CD4-positive, alpha-beta T cell treated with Interleukin-2 at 100 ng/mL for 4 hours (primary cell): ENCODE measurements around the gene CCDC78.
A peak's percentile ranks its signal among the peaks of the same experiment; 100 is the strongest.
"Not testable (repeated sequence)": the region's sequence is repeated elsewhere in the genome, so short reads cannot be mapped to it uniquely, and the experiment has no call there.

Source experiments
- DNase-seq: peaks from one replicate; pipeline ENCODE4 v3.0.0-alpha.2; 2020; ENCODE audit warnings: low spot score

Gene CCDC78

DNA sequence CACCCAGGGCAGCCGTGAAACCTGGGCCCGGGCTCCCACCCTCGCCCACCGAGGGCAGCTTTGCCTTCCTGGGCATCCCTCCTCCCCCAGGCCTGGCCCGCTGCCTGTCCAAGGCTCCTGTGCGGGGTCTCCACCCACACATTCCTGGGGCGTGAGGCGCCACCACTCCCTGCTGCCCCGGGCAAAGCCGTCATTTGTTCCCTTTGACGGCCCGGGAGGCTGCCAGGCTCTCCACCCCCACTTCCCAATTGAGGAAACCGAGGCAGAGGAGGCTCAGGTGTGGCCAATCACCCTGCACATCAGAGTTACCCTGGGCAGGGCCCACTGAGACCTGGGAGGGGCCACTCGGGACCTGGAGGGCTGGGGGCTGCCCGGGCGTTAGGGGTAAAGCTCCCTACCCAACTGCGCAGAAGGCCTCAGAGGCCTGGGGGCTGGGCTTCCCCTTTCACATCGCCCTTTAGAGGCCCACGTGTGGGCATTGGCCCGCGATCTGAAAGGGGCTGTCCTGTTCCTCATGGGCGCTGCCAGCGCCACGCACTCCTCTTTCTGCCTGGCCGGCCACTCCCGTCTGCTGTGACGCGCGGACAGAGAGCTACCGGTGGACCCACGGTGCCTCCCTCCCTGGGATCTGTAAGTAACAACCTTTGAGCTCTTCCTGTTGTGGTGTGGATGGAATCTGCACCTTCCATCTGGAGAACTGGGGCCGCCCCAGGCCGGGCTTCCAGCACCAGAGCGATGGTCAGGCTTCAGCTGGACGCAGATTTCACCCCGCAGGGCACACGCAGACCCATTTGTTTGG, 34.5 kb upstream of the CCDC78 start, which contains the start of gene MSLN:
TSS of gene MSLN (plus strand) at position 190 of the 799 bp plus-strand sequence. CDS start 1,947 bp downstream, outside the sequence.
- no peak for DNase-seq

GRCh38 chr16:760065-760464, 33.8 kb upstream of the CCDC78 start:
- DNase-seq: no peak

DNA sequence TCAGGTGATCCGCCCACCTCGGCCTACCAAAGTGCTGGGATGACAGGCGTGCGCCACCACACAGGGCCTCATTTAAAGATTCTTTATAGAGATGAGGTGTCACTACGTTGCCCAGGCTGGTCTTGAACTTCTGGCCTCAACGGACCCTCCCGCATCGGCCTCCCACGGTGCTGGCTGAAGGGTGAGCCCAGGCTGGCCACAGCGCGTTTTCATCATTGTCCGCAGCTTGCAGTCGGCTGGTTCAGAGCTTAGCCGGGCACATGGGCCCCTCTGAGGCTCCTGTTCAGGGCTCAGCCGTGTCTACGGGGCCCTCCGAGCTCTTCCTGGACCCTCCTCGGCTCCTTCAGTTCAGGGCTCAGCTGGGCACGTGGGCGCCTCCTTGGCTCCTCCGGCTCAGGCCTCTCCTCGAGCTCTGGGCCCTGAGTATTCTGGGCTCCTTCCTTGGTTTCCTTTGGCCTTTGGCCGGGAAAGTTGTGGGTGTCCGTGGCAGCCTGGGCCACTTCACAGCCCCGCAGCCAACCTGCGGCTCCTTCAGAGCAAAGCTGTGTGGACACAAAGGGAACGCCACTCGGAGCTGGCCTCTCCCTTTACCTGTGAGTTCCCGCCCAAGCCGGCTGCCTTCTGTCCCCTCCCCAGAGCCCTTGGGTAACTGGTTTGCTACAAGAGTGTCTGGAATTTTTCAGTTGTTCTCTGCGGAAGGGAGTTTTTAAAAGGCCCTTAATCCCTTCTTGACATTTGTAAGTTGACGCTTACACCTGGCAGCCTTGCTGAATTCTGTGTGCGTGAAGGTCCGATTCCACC, 33.1 kb upstream of the CCDC78 start:
- no peak for DNase-seq

GRCh38 chr16:756428-756827, 30.2 kb upstream of the CCDC78 start:
- no peak for DNase-seq

DNA sequence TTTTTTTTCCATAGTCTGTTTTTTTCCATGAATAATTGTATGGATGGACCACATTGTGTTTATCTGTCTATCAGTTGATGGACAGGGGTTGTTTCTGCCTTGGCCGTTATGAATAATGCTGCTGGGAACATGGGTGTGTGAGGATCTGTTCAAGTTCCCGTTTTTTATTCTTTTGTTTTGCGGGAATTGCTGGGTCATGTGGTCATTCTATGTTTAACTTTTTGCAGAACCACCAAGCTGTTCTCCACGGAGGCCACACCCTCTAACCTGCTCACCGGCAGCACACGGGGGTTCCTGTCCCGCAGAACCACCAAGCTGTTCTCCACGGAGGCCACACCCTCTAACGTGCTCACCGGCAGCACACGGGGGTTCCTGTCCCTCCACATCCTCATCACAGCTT, 28.4 kb upstream of the CCDC78 start:
- DNase-seq: no peak

DNA sequence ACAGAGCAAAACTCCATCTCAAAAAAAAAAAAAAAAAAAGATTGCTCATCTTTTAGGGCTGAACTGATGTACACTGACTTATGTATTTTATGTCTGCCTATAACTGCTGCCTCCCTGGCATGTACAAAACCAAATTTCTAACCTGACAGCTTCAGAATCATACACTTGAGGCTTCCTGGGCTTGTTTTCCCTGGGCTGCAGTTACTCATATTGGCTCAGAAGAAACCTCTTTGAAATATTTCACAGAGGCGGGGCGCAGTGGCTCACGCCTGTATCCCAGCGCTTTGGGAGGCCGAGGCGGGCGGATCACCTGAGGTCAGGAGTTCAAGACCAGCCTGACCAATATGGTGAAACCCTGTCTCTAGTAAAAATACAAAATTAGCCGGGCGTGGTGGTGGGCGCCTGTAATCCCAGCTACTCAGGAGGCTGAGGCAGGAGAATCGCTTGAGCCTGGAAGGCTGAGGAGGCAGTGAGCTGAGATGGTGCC, 27.9 kb upstream of the CCDC78 start:
- not testable (repeated sequence) for DNase-seq

GRCh38 chr16:752007-752312, 25.7 kb upstream of the CCDC78 start:
- no peak for DNase-seq

- no peak for DNase-seq
Observed at GRCh38 chr16:751152-752006, 25.1 kb upstream of the CCDC78 start.

DNA sequence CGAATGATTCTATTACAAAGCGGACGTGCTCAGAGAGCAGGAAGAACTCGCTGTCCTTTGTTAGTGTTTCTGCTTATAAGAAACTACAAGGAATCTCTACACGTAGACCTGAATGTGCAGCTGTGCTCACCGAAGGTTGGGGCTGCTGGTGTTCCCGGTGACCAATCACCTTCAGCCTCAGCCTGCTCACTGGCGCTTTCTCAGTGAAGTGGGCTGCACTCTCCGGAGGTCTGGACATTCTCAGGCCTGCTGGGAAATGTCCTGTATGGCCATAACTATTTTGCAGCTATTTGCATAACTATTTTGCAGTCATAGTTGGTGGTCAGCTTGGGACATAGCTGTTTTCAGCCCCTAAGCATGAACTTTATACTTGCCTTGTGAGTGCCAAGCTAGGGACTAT, 24.2 kb upstream of the CCDC78 start:
- no peak for DNase-seq

DNA sequence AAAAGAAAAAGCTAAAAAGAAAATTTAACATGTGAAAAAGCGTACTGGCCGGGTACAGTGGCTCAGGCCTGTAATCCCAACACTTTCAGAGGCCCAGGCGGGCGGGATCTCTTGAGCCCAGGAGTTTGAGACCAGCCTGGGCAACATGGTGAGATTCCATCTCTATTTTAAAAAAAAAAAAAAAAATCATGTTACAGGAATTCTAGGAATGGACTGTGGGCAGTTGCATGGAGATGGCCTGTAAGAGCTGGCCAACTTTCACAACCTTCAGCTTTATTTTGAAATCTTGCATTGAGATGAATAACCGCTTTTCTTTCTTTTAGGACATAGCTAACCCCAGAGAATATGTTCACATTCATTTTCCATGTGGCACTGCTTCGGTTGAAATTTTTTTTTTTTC, 22.8 kb upstream of the CCDC78 start:
- DNase-seq: no peak

DNA sequence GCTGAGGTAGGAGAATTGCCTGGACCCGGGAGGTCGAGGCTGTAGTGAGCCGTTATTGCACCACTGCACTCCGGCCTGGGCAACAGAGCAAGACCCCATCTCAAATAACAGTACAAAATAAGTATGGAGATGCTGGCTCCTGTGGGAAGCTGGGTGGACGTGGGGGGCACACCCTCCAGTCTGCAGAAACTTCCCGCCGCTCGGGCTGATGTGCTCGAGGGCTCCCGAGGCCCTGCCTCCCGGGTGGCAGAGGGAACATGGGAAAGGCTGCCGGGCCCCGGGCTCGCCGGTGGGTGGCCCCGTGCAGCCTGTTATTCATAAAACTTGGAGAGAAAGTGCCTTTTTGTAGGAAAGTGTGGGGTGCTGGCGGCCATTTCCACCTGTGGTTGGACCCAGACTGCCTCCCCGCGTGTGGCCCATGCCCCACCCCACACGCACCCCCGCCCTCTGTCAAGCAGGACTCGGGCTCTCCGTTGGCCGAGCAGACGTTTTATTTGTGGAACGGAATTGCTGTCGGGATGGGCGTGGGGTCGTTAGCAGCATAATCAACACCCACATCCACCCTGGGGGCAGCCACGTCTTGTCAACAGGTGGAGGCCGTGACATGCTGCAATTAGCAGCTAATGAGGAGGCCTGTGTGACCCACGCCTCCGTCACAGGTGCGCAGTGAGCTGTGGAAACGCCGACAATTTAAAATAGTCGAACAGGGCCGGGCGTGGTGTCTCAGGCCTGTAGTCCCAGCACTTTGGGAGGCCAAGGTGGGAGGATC, 21.9 kb upstream of the CCDC78 start:
- no peak for DNase-seq

DNA sequence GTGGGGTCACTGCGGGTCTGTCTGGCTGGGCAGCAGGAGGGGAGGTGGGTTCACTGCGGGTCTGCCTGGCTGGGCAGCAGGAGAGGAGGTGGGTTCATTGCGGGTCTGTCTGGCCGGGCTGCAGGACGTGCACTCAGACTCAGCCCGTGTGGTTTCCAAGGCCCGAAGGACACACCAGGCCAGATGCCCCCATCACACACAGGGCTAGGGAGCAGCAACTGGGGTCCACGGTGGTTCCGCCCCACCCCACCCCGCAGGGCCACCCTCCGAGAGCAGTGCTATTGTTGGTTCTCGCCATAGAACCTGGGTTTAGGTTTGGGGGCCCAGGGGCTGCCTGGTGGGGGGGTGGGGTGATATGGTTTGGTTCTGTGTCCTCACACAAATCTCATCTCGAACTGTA, 20.4 kb upstream of the CCDC78 start:
- DNase-seq: no peak

GRCh38 chr16:745739-746138, 19.5 kb upstream of the CCDC78 start:
- DNase-seq: no peak

GRCh38 chr16:743794-744500, 17.7 kb upstream of the CCDC78 start:
- DNase-seq: no peak

- DNase-seq: not testable (repeated sequence)
Observed at GRCh38 chr16:742894-743293, 16.7 kb upstream of the CCDC78 start.

- DNase-seq: no peak
Observed at GRCh38 chr16:741986-742629, 15.9 kb upstream of the CCDC78 start.

- DNase-seq: peak; percentile 92
Observed at GRCh38 chr16:740764-741505, 14.7 kb upstream of the CCDC78 start, which contains the start of gene CIAO3. TSS of gene CIAO3 (minus strand) at chr16:740997. CDS start at chr16:740985, 12 bp downstream.

DNA sequence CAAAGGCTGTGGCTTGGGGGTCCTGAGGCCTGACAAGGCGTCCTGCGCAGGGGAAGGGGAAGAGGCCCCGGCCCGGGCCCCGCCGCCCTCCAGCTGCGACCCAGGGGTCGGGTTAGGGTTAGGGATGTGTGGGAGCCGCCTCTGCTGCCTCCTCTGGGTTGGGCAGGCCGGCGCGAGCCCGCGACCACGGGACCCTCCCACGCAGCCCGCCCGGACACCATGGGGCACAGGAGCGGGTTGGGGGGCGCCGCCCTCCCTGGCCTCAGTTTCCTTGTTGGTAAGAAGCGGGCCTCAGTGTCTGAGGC, 14.2 kb upstream of the CCDC78 start:
- no peak for DNase-seq

DNA sequence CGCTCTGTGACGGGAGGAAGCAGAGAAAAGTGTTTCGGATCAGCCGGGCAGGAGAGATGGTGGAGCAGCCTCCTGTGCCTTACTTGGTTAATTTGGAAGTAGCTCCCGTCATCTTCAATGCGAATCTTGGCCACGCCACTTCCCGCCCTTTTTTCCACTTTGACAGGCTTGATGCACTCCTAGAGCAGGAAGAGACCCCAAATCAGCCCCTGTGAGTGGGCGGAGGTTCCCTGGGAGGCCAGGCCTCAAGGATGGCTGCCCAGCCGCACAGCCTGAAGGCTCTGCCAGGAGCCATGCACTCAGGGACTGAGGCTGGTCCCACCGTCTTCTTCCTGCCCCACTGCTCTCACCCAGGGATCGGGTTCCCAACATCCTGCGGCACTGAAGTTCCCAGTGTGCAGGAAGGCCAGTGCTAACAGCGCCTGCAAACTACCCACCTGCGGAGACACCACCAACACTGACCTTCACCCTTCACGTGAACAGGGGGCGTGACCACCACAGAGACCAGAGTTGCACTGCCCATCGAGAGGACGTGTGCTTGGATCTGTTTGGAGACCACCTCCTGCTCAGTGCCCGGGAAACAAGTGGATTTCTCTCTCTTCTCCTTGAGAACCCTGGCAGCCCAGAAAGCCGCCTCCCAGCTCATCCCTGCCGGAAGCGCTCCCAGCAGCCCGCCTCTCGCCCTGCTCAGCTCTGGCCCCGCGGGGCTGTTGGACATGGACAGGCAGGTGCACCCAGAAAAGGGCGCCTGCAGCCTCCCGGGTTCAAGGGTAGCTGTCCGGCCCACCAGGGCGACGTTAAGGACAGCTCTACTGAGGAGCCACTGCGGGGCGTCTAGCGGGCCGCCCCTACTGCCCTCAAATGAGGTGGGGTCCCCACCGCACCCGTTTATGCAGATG, 13.6 kb upstream of the CCDC78 start:
- no peak for DNase-seq
